Measurements from ENCODE around the gene SNED1.
"Not testable (repeated sequence)": the region's sequence is repeated elsewhere in the genome, so short reads cannot be mapped to it uniquely, and the experiment has no call there.

SNED1 gene

GRCh38 chr2:241084856-241085444, 86.5 kb downstream of the SNED1 start:
- DNase-seq (ENCODE audit: low read depth), result no peak

- DNase-seq (ENCODE audit: low read depth), result no peak
These were observed 89.2 kb downstream of the SNED1 start for GRCh38 chr2:241087420-241088268.

- no peak for DNase-seq (ENCODE audit: low read depth)
These were observed 90.0 kb downstream of the SNED1 start for GRCh38 chr2:241088376-241088775.

- DNase-seq (ENCODE audit: low read depth), result no peak
These were observed 90.6 kb downstream of the SNED1 start for GRCh38 chr2:241088791-241089732.

GRCh38 chr2:241091201-241091600, 92.8 kb downstream of the SNED1 start:
- no peak for DNase-seq (ENCODE audit: low read depth)

GRCh38 chr2:241091734-241092445, 93.5 kb downstream of the SNED1 start:
- DNase-seq (ENCODE audit: low read depth), result no peak

- DNase-seq (ENCODE audit: low read depth), result no peak
These were observed 94.3 kb downstream of the SNED1 start for GRCh38 chr2:241092677-241093076.

- not testable (repeated sequence) for DNase-seq (ENCODE audit: low read depth)
These were observed 94.8 kb downstream of the SNED1 start for GRCh38 chr2:241093133-241093781.

GRCh38 chr2:241094172-241094571, 95.8 kb downstream of the SNED1 start:
- no peak for DNase-seq (ENCODE audit: low read depth)

GRCh38 chr2:241094924-241095420, 96.6 kb downstream of the SNED1 start:
- DNase-seq (ENCODE audit: low read depth), result no peak

GRCh38 chr2:241095594-241096290, 97.3 kb downstream of the SNED1 start:
- DNase-seq (ENCODE audit: low read depth), result no peak

GRCh38 chr2:241096979-241097378, 98.6 kb downstream of the SNED1 start:
- DNase-seq (ENCODE audit: low read depth), result no peak

- no peak for DNase-seq (ENCODE audit: low read depth)
These were observed 100.8 kb downstream of the SNED1 start for GRCh38 chr2:241099246-241099645.

GRCh38 chr2:241102239-241102803, 103.9 kb downstream of the SNED1 start, which contains the start of gene MTERF4:
Gene MTERF4 (minus strand): TSS chr2:241102287. CDS start chr2:241102273, 14 bp downstream.
- DNase-seq (ENCODE audit: low read depth), result peak; percentile 84

- no peak for DNase-seq (ENCODE audit: low read depth)
These were observed 104.8 kb downstream of the SNED1 start for GRCh38 chr2:241103176-241103595.

GRCh38 chr2:241104611-241105010, 106.2 kb downstream of the SNED1 start:
- not testable (repeated sequence) for DNase-seq (ENCODE audit: low read depth)

GRCh38 chr2:241105641-241106040, 107.2 kb downstream of the SNED1 start:
- no peak for DNase-seq (ENCODE audit: low read depth)

- DNase-seq (ENCODE audit: low read depth), result no peak
These were observed 108.8 kb downstream of the SNED1 start for GRCh38 chr2:241107031-241107783.
